ENCODE measurements around the gene CABCOCO1.
A peak's percentile ranks its signal among the peaks of the same experiment; 100 is the strongest.

Gene CABCOCO1

DNA sequence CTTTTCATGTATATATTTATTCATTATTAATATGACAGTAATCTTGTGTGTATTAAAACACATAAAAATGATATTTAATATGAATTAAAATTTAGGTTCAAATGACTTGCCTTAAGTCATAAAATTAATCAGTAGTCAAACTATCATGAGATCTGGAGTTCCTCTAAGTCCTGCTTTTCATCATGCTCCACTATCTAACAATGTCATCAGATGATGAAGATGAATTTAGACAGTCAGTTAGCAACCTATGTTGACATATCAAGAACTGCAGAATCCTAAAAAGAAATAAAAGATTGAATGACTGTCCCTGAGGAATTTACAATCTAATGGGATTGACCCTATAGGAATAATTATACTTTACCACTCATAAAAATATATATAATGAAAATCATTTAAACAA is 7.1 kb downstream of the CABCOCO1 start:
- TF ChIP-seq GATA3 (IDR thresholded peaks at IDR 0.05; ENCODE audit: low read depth, low read length): peak; percentile 89
- TF ChIP-seq GATA2 (IDR thresholded peaks at IDR 0.05; ENCODE audit: low read depth, low read length): peak; percentile 56

DNA sequence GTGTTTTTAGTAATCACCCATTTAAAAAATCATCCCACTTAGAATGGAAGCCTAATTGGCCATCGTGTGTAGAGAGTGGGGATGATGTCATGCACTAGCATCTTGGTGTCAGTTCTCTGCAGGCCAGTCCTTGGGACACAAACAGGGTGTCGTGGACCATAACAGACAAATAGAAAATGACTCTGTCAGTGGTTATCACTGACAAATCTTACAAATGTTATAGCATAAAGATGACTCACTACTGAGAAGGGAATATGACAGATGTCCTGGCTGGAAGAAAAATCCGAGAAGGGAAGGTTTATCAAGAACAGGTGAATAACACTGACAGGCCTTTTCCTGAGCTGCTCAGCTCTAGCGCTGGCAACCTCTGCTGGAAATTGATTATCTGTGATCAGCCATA is 10.6 kb downstream of the CABCOCO1 start:
- TF ChIP-seq GATA3 (IDR thresholded peaks at IDR 0.05; ENCODE audit: low read depth, low read length) (peak; percentile 84), GATA2 (IDR thresholded peaks at IDR 0.05; ENCODE audit: low read depth, low read length) (peak; percentile 83)

DNA sequence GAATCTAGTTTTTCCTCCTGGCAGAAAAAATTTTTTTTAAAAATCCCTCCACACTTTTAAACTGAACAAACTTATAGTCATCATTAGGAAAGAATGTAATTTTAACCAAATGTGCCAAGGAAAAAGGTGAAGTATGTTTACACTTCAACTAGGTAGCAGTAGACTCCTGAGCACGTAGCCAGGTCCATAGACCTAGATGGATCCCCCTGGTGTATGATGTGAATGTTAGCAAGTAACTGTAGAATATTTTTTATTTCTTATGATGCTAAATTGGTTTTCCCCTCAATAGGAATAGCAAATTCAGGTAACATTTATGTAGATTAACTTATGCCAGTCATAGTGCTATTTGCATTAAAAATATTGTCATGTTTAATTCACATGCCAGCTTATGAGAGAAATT is 19.6 kb downstream of the CABCOCO1 start:
- TF ChIP-seq GATA2 (IDR thresholded peaks at IDR 0.05; ENCODE audit: low read depth, low read length) (no peak), GATA3 (IDR thresholded peaks at IDR 0.05; ENCODE audit: low read depth, low read length) (no peak)

- TF ChIP-seq GATA3 (IDR thresholded peaks at IDR 0.05; ENCODE audit: low read depth, low read length): no peak
- TF ChIP-seq GATA2 (IDR thresholded peaks at IDR 0.05; ENCODE audit: low read depth, low read length): no peak
Observed at GRCh38 chr10:61683319-61683718, 20.6 kb downstream of the CABCOCO1 start.

DNA sequence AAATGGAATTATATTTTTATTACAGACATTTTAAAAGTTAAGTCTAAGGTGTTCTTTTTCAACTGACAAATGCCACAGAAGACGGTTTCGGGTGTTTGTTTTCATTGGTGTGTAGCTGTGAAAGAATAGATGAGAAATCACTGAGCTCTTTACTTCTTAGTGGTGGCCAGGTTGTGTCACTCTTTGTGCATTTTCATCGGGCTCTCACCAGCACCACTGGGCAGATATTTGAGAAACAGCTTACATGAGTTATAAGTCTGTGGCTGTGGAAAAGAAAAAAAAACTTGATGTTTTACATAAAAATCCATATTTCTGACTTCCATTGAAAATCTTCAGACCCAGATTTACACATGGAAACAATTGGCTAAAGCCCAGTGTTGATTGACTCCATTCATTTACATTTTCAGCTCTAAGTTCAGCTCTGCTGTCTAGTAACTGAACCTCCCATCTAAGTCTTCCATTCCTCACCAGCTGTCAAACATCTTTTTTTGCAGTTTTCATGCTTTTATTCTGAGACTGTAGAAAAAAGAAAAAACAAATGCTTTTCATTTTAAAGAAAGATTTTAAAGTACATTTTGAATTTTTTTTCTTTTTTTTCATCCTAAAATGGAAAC is 22.3 kb downstream of the CABCOCO1 start:
- TF ChIP-seq GATA2 (IDR thresholded peaks at IDR 0.05; ENCODE audit: low read depth, low read length) (no peak), GATA3 (IDR thresholded peaks at IDR 0.05; ENCODE audit: low read depth, low read length) (no peak)

DNA sequence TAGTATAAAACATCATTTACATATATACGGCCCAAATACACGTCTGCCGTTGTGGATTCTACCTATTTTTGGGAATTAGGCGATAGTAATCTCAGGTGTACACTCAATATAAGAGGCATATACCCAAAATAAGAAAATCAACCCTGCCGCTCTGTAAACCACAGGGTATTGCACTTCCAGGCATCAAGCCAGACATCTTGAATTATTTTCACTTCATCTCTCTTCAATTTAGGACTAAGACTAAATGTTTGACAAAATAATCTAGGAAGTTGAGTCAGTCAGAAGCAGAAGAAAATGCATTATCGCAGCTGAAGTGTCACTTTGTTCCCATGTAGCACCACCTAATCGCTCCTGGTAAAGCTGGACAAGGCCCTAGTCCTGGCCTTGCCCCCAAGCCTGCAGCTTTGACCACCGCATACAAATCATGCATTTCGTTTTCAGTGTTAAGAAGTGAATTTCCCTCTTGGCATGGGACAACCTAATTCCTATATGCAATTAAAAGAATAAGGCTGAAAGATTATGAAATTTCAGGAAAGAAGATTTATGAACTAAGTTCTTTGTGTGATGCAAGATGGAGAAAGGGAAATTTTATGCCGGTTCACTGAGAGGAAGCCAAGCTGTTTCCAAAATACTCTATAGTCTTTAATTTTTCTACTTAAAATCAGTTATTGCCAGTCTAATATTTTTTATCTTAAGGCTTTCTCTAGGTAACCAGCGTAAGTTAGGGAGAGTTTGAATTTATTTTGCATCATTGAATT is 26.0 kb downstream of the CABCOCO1 start:
- TF ChIP-seq GATA3 (IDR thresholded peaks at IDR 0.05; ENCODE audit: low read depth, low read length) (no peak), GATA2 (IDR thresholded peaks at IDR 0.05; ENCODE audit: low read depth, low read length) (no peak)

GRCh38 chr10:61692447-61693010 is 29.8 kb downstream of the CABCOCO1 start:
- no peak for TF ChIP-seq GATA3 (IDR thresholded peaks at IDR 0.05; ENCODE audit: low read depth, low read length)
- TF ChIP-seq GATA2 (IDR thresholded peaks at IDR 0.05; ENCODE audit: low read depth, low read length): no peak

GRCh38 chr10:61698968-61699655 is 36.4 kb downstream of the CABCOCO1 start:
- no peak for TF ChIP-seq GATA3 (IDR thresholded peaks at IDR 0.05; ENCODE audit: low read depth, low read length)
- TF ChIP-seq GATA2 (IDR thresholded peaks at IDR 0.05; ENCODE audit: low read depth, low read length): no peak

DNA sequence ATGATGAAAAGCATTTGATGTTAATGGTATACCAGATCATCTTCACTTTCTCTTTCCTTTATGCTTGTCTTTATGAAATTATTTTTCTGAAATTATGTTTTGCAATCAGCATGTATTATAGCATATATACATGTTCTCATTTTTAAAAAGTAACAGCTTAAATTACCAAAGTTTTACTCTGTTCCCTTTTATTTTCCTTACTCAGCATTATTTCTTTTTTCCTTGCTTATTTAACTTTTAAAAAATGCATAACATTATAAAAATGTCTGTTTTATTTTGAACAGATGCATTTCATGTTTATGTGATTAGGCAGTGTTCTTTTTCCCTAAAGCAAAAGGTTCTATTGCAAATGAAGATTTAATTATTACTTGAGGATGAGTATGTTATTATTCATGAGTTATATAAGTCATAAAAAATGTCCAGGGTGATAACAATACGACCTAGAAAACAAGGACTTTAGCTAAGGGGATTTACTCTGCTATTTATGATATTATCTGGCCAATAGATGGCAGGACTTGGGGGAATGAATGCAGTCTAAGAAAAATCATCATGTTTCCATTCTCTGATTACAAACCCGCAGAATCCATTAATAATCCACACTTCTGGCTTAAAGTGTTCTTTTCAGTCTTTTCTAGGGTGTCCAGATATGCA is 38.5 kb downstream of the CABCOCO1 start:
- TF ChIP-seq GATA2 (IDR thresholded peaks at IDR 0.05; ENCODE audit: low read depth, low read length) (no peak), GATA3 (IDR thresholded peaks at IDR 0.05; ENCODE audit: low read depth, low read length) (no peak)

DNA sequence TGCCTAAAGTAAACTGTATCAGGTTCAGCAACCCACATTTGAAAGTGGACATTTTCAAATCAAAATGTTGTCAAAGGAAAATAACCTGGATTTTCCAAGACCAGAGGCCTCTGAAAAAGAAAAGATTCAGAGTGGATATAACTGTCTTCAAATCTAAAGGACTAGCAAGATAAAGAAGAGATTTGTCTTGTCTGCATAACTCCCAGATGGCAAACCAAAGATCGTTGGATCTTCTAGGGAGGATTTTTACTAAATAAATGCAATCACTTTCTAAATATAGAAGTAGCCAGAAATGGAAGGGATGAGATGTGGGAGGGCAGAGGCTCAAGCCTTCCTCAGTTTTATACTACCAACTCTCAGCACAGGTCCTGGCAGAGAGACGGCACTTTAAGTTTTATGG is 39.0 kb downstream of the CABCOCO1 start:
- TF ChIP-seq GATA2 (IDR thresholded peaks at IDR 0.05; ENCODE audit: low read depth, low read length) (no peak), GATA3 (IDR thresholded peaks at IDR 0.05; ENCODE audit: low read depth, low read length) (no peak)

- TF ChIP-seq GATA3 (IDR thresholded peaks at IDR 0.05; ENCODE audit: low read depth, low read length): no peak
- TF ChIP-seq GATA2 (IDR thresholded peaks at IDR 0.05; ENCODE audit: low read depth, low read length): no peak
Observed at GRCh38 chr10:61702584-61702983, 39.9 kb downstream of the CABCOCO1 start.

DNA sequence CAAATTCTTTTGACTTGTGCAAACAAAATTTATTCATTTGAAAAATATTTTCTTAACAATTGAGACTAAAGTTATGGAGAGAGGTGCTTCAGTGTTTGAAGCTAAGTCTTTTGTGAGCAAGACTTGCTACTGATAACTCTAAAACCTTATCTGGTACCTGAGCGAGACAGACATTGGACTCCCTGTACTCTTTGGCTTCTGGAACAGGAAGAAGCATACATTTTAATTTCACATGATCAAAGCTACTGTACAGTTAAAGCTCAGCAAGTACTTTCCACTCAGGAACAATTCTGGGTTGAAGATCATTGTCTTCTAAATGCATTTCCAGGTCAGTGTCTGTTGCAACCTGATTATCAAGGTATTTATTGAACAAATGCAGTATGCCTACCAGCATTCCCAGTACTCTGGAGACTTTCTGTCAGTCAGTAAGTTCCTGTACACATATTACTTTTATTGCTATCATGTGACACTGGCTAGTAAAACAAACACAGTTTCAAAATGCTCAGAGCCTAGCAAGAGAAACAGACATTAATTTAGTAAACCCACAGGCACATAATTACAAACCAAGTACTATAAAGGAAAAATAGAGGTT is 42.4 kb downstream of the CABCOCO1 start:
- TF ChIP-seq GATA2 (IDR thresholded peaks at IDR 0.05; ENCODE audit: low read depth, low read length) (no peak), GATA3 (IDR thresholded peaks at IDR 0.05; ENCODE audit: low read depth, low read length) (no peak)

GRCh38 chr10:61708846-61709245 is 46.1 kb downstream of the CABCOCO1 start:
- no peak for TF ChIP-seq GATA3 (IDR thresholded peaks at IDR 0.05; ENCODE audit: low read depth, low read length)
- no peak for TF ChIP-seq GATA2 (IDR thresholded peaks at IDR 0.05; ENCODE audit: low read depth, low read length)

DNA sequence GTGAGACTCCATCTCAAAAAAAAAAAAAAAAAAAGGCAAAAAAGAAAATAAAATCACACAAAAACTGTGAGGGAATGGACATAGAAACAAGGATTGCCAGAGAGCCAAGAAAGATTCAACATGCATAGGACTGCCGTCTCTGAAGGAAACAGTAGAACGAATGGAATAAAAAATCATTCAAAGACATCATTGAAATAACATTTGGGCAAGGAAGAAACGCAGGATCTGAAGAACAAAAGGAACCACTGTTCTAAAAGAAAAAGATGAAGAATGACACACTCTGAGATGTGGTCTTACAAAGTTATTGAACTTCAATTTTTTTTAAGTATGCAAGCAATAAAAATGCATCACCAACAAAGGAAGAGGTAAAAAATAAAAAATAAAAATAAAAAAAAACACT is 57.2 kb downstream of the CABCOCO1 start:
- no peak for TF ChIP-seq GATA2 (IDR thresholded peaks at IDR 0.05; ENCODE audit: low read depth, low read length)
- TF ChIP-seq GATA3 (IDR thresholded peaks at IDR 0.05; ENCODE audit: low read depth, low read length): no peak

Data from SH-SY5Y (cell line).